COLO829 (cell line): Measurements from ENCODE around the gene COA4.

Source experiments
- DNase-seq: peaks from one replicate; pipeline ENCODE4 v3.0.0; 2012; ENCODE audit warnings: low spot score

The COA4 gene

GRCh38 chr11:73866095-73866579 is 10.5 kb downstream of the COA4 start:
- no peak for DNase-seq

- no peak for DNase-seq
Measured at GRCh38 chr11:73862986-73863385, 13.7 kb downstream of the COA4 start.

GRCh38 chr11:73860202-73860601 is 16.4 kb downstream of the COA4 start:
- DNase-seq = no peak

DNA sequence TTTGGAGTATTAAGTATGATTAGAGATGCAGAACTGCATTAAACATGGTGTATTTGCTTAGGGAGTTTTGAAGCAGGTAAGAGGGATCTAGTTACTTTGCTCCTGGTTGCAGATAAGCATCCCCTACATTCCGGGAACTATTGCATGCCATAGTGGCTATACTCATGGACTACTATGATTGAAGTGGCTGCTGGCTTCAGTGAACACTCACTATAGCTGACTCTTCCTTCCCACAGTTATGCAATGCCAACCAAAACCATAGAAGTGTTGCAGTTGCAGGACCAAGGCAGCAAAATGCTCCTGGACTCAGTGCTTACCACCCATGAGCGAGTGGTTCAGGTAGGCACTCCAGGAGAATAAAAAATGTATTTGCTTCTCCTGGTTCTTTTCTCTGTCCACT is 17.0 kb downstream of the COA4 start:
- DNase-seq = no peak

GRCh38 chr11:73856031-73856567 is 20.5 kb downstream of the COA4 start:
- DNase-seq = peak; percentile 66

- DNase-seq = no peak
Measured at GRCh38 chr11:73854680-73855079, 22.0 kb downstream of the COA4 start.

DNA sequence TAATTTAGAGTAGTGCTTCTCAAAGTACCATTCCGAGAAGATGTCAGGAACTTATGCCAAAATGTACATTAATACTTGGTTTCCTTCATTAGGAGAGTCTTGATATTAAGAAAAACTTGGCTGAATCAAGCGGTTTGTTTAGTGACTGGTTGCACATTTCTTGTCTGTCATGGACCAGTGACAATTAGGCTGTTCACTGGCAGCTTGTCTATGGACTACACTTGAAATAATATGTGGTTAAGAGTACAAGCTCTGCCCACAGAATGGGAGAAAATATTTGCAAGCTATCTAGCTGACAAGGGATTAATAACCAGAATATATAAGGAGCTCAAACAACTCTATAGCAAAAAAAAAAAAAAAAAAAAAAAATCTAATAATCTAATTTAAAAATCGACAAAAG is 24.6 kb downstream of the COA4 start:
- no peak for DNase-seq

DNA sequence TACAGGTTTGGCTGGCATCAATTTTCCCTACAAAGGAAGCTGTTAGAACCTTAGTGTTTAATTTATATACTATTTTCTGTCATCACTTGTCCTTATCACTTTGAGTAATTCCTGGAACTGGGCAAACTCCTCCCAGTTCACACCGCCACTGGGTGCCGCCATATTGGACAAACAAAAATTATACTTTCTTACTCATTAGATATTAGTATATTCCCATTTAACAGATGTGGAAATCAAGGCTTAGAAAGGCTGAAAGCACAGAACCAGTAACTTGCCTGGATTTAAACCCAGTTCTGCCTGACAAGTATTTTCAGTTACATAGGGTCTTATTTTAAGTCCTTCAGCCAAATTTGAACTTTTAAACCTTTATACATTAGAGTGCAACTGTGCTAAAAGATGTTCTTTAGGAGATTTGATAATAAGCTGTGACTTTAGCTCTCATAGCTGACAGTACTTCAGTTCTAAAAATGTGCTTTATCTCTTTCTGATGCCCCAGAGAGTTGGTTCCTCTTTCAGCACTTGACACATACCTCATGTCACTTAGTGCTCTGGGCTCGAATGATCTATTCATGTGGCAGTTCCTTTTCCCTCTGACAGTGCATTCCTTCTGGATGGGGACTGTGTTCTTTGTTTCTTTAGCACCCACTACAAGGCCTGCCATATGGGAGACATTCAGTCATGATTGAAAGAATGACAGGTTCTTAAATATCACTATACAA is 25.4 kb downstream of the COA4 start:
- no peak for DNase-seq

DNA sequence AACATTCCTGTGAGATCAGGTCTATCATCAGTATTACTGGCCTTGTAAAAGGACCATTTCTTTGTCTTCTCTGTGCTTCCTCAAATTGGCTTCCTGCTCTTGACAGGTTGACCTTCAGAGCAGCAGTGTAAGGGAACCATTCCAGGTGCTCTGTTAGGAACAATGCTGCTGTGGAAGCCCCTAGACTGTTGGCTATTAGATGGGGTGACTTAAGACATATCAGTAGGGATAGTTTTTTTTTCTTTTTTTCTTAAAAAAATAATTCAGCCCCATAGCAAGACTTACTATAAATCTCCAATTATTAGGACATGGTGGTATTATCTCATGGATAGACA is 37.6 kb downstream of the COA4 start:
- no peak for DNase-seq

DNA sequence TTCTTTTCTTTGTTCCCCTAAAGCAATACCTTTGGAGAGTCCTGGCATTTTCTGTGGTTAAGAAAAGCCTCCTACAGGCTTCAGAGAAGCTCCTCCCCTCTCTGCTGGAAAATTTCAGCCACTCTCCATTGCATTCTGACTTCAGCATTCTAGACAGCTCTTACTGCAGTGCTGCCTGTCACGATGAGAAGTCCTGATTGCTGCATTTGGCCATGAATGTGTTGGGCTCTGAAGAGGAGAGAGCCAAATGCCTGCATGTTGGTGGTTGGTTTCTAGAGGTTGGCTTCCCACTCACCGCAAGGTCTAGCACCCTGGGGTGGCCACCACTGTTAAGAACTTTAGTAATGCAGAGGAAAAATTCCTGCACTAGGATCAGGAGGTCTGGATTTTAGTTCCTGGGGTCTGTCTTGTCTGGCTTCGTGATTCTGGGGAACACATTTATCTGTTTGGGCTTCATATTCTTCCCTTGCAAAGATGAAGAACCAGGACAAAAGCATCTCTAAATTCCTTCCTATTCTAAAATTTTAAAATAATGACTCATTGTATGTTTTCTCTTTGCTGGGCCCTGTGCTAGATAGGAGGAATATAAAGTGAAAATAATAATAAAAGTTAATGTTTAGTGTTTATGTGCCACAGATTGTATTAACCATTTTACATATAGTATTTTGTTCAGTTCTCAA is 38.1 kb downstream of the COA4 start:
- no peak for DNase-seq

GRCh38 chr11:73833067-73833466 is 43.6 kb downstream of the COA4 start:
- DNase-seq = no peak

DNA sequence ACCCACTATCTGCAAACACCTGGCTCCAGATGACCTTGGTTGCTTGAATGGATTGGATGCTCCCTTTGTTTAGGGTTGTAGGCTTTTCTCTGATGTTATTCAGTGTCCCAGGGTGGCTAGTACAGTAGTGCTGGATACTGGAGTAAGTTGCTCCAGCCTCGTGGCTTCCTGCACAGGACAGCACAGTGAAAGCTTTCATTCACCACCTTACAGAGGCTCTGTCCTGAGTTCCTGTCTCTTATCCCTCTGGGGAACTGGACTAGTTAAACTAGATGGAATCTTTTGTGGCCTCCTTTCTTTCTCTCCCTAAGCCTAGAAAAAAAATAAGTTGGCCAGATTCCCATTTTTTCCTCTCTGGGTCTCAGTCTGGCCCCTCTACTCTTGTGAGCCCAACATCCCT is 46.4 kb downstream of the COA4 start:
- DNase-seq = peak; percentile 32
